Amygdala (tissue), 56 donors: ENCODE data around the gene RNASE11.
"Not testable (repeated sequence)": the region's sequence is repeated elsewhere in the genome, so short reads cannot be mapped to it uniquely, and the experiment has no call there.

Source experiments
- DNase-seq, 56 donors: peaks; one replicate each; lab custom pipeline; 2025; lab: John Stamatoyannopoulos, UW

RNASE11 gene

GRCh38 chr14:20583908-20584307 is 3.9 kb downstream of the RNASE11 start:
- no peak for DNase-seq

- no peak for DNase-seq
These were observed 4.7 kb downstream of the RNASE11 start for GRCh38 chr14:20583142-20583541.

DNA sequence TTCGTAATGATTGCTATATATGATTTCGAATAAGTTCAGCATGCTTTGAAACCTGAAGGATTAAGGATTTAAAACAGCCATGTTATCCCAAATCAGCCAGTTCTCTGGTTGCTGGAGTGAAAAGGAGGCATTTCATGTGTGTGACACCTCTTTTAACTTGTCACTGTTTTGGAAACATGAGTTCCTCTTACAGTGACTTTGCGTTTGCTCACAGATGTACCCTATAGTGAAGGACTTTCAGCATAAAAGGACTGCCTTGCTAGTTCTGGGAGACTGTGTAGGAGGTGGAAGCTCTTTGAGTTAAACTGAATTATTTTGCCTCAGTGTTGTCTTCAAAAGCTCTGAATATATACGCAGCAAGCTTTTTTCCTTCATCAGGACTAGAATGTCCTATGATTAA is 7.6 kb downstream of the RNASE11 start:
- no peak for DNase-seq

DNA sequence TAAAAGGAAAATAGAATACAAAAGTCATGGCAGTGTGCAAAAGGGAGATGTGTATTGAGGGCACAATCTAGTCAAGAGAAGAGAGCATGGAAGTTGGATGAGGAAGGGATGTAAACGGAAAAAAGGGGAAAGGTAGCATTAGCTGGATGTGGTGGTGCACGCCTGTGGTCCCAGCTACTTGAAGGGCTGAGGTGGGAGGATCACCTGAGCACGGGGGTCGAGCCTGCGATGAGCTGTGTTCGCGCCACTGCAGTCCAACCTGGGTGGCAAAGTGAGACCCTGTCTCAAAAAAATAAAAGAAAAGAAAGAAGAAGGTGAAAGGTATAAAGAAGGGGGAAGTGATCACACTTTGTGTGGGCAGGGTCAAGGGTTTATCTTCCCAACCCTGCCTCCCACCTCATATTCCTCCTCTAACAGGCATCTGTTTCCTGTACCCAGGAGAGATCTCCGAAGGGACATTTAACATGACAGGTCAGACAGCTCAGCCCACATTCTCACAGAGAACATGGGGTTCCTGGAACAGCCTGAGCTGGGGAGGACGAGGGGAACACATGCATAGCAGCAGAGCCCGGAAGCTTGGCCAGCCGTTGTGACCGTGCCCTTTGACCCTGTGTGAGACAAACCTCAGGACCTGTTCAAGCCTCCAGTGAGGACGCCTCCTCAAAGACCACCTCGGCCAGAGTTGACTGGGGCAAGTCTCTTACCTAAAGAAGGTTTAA is 8.9 kb downstream of the RNASE11 start:
- no peak for DNase-seq

- no peak for DNase-seq
These were observed 9.5 kb downstream of the RNASE11 start for GRCh38 chr14:20578325-20578724.

GRCh38 chr14:20572382-20572990 is 15.3 kb downstream of the RNASE11 start:
- not testable (repeated sequence) for DNase-seq

- DNase-seq = not testable (repeated sequence)
These were observed 17.1 kb downstream of the RNASE11 start for GRCh38 chr14:20570720-20571119.

- DNase-seq = not testable (repeated sequence)
These were observed 17.9 kb downstream of the RNASE11 start for GRCh38 chr14:20569865-20570264.

DNA sequence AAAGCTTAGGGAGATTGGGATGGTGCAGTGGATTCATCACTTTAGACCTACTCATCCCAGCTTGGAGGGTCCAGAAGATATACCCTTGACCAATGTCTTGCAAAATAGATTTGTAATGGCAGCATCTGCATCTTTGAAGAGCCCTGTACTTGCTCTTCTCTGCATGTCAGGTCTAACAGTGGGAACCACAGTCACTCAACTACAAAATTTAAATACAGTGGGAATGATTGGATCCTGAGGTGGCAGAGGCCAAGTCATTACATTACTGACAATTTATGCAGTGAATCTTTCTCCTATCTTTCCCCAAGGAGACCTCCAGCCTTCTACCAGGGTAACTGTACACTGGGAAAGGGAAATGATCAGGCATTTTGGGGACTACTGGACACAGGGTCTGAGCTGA is 18.7 kb downstream of the RNASE11 start:
- DNase-seq = no peak

- no peak for DNase-seq
These were observed 19.4 kb downstream of the RNASE11 start for GRCh38 chr14:20568393-20568792.

DNA sequence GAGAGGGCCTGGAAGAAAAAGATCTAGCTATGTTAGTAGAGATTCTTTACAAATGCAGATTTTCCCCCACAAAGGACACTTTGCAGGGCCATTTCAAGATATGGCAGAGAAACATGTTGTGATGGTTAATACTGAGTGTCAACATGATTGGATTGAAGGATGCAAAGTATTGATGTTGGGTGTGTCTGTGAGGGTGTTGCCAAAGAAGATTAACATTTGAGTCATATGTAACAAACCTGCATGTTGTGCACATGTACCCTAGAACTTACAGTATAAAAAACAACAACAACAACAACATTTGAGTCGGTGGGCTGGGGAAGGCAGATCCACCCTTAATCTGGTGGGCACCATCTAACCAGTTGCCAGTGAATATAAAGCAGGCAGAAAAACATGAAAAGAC is 20.6 kb downstream of the RNASE11 start:
- DNase-seq = not testable (repeated sequence)

DNA sequence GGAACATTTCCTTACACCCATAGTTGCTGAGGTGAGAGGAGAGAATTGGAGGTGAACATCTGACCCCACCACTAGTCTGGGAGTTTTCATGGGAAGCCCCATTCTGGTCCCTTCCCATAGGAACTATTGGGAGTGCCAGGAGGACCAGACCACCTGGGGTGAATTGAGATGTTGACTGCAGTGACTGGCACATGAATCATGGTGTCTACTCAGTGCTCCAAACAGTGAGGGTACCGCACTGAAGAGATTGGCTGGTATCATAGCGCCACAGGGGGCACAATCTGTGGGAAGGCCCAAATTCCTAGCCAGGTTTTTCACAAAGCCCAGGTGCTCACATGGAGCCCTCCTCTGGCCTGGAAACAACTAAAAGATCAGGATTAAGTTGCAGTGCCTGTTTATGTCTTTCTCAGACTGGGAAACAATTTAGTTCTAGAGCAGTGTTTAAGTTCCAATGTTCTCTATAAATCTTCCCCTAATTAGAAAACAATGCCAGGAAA is 23.3 kb downstream of the RNASE11 start:
- no peak for DNase-seq

DNA sequence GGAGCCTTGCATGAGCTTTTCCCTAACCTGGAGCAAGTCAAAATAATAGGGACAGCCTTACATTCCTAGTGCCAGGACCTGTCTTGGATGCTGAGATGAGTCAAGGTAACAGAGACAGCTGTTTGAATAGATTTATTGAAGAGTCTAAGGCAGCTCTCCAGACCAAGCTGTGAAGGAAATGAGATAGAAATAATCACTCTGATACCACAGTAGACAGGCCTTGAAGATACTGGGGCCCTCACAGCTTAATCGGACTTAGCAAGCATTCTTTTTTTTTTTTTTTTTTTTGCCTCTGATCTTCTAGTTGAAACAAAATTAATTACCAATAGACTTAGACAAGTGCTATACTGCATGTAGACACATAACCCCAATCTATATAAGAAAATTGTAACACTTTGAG is 23.8 kb downstream of the RNASE11 start:
- no peak for DNase-seq

DNA sequence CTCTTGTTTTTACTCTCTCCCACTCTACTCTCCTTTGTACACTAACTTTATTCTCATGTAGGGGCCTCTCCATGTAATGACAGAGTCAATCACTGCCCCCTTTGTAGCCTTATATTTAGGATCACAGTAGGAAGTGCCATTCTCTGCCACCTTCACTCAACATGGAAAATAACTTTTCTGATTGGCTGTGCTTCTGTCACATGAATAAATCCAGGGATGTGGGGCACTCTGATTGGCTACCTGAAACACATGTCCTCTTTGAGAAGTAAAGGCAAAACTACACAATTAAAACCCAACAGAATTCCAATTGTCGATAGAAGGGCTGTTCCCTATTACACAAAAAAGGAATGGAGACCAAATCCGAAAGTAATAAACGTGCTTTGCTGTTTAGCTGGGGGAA is 26.8 kb downstream of the RNASE11 start, which contains the start of gene RNASE9:
RNASE9 (minus strand) TSS at position 87 of the 400 bp plus-strand sequence.
- DNase-seq = no peak

DNA sequence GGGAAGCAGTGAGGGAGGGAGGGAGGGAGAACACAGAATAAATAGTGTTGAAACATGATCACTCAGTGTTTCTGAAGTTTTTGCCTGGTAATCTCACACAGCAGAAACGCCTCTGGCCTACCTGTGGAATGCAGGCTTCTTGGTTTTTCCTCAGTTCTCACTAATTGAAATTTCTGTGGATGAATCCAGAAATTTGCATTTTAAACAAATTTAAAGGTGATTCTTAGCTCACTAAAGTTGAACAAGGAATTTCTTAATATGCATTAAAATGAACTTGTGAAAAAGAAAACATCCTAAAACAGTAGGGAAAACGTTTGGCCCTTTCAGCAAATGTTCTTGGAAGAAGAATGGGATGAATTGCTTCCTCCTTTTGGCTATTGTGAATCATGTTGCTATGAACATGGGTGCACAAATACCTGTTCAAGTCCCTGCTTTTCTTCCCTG is 28.3 kb downstream of the RNASE11 start:
- no peak for DNase-seq

- DNase-seq = no peak
These were observed 30.6 kb downstream of the RNASE11 start for GRCh38 chr14:20557212-20557542.

- no peak for DNase-seq
These were observed 31.1 kb downstream of the RNASE11 start for GRCh38 chr14:20556500-20557211.

DNA sequence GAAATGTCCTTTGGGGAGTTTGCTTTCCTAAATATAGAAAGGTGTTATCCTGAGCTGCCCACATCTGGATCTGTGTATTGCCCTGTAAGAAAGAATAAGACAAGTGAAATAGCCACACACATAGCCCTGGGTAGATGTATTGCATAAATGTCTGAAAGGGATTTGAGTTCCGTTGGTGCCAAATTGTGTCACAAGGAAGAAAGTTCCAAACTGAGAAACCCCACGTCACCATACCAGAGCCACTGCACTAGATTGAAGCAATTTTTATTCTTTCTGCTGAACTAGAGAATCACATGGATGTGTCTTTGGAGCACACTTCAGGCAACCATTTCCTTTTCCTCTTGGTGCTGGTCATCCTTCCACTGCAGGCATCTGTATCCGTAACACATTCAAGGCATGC is 32.0 kb downstream of the RNASE11 start:
- no peak for DNase-seq

DNA sequence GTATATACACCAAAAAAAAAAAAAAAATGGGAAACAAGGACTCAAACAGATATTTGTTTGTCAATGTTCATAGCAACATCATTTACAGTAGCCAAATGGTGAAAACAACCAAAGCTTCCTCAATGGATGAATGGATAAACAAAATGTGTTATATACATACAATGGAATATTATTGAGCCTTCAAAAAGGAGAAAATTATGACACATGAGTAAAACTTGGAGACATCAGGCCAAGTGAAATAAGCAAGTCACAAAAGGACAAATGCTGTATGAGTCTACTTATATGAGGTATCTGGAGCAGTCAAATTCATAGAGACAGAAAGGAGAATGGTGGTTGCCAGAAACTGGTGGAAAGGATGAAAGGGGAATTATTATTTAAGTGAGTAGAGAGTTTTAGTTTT is 34.8 kb downstream of the RNASE11 start:
- DNase-seq = no peak

DNA sequence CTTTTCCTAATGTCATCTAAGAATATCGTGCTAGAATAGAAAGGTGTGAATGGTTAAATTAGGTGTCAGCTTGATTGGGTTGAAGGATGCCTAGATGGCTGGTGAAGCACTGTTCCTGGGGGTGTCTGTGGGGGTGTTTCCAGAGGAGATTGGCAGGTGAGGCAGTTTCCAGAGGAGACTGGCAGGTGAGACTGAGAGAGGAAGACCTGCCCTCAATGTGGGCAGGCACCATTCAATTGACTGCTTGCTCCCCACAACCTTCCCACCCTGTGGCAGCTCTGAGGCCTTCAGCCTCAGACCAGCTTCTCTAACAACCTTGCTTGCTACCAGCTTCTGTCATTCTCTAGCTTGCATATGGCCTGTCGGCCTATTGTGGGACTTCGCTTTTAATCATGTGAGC is 36.2 kb downstream of the RNASE11 start:
- DNase-seq = no peak

- DNase-seq = no peak
These were observed 36.9 kb downstream of the RNASE11 start for GRCh38 chr14:20550926-20551325.
